Right renal cortex interstitium (tissue), 3 donors: ENCODE results near the gene RBP4. TPM values are rescaled to one million over a fixed set of nuclear protein-coding genes. Genes with fewer than 3 reads are reported as not detected.

Experiments
- DNase-seq, 3 donors: peaks; one replicate each; pipeline ENCODE4 v3.0.0-alpha.2; 2013; ENCODE audit warnings: low read depth in 3 of 3, low spot score in 2 of 3
- polyA plus RNA-seq, 3 donors: library from polyadenylated mRNA; unstranded; fragments of 120-200 nt; gene quantifications; one replicate each; pipeline ENCODE4 v1.2.1, GENCODE V29; 2013; ENCODE audit not compliant: insufficient read length in 3 of 3

The RBP4 gene
- polyA plus RNA-seq, 3 donors: 0.43 to 0.68 (median 0.64) TPM

- DNase-seq: no peak
Measured at GRCh38 chr10:93597075-93597599, 3.9 kb downstream of the RBP4 start.

GRCh38 chr10:93596539-93596938, 4.5 kb downstream of the RBP4 start:
- DNase-seq: no peak

GRCh38 chr10:93595378-93596161, 5.5 kb downstream of the RBP4 start:
- no peak for DNase-seq

- DNase-seq: no peak
Measured at GRCh38 chr10:93594518-93594917, 6.5 kb downstream of the RBP4 start.

GRCh38 chr10:93593749-93594148, 7.3 kb downstream of the RBP4 start:
- no peak for DNase-seq

GRCh38 chr10:93593254-93593653, 7.8 kb downstream of the RBP4 start:
- DNase-seq: no peak

- no peak for DNase-seq
Measured at GRCh38 chr10:93591065-93591808, 9.8 kb downstream of the RBP4 start.

GRCh38 chr10:93590638-93591037, 10.4 kb downstream of the RBP4 start:
- DNase-seq: no peak

- no peak for DNase-seq
Measured at GRCh38 chr10:93589648-93590562, 11.1 kb downstream of the RBP4 start.

GRCh38 chr10:93584445-93584844, 16.6 kb downstream of the RBP4 start:
- DNase-seq: no peak

- no peak for DNase-seq
Measured at GRCh38 chr10:93580828-93581227, 20.2 kb downstream of the RBP4 start.

- DNase-seq: no peak
Measured at GRCh38 chr10:93579985-93580711, 20.9 kb downstream of the RBP4 start.

GRCh38 chr10:93579089-93579488, 21.9 kb downstream of the RBP4 start:
- no peak for DNase-seq

- DNase-seq: no peak
Measured at GRCh38 chr10:93577565-93577964, 23.5 kb downstream of the RBP4 start.

GRCh38 chr10:93576888-93577287, 24.1 kb downstream of the RBP4 start:
- no peak for DNase-seq

GRCh38 chr10:93573924-93574323, 27.1 kb downstream of the RBP4 start:
- DNase-seq: no peak

- no peak for DNase-seq
Measured at GRCh38 chr10:93573051-93573909, 27.8 kb downstream of the RBP4 start.

- no peak for DNase-seq
Measured at GRCh38 chr10:93572606-93573005, 28.4 kb downstream of the RBP4 start.

GRCh38 chr10:93570383-93570782, 30.7 kb downstream of the RBP4 start:
- DNase-seq: no peak
